Tibial artery (tissue), 4 donors: ENCODE results near the gene RIPK3.

ENCODE experiments used
- DNase-seq, 2 donors: peaks; one replicate each; pipeline ENCODE4 v3.0.0-alpha.2; 2019
- H3K27ac ChIP-seq, 2 donors: fragments of 200-600 bp; sonication (generic) in 1 of 2; 1 replicate in 1 of 2; 2 replicates in 1 of 2; pipeline ENCODE4 v1.5.1; 2018 to 2019; ENCODE audit warnings: mild to moderate bottlenecking in 1 of 2
- H3K27me3 ChIP-seq, 2 donors: fragments of 200-600 bp; sonication (generic) in 1 of 2; one replicate each; pipeline versions ENCODE4 v1.5.1 to v1.6.0; 2016 to 2019
- H3K36me3 ChIP-seq, 3 donors: fragments of 200-600 bp; sonication (generic) in 2 of 3; one replicate each; pipeline ENCODE4 v1.5.1; 2016 to 2019; ENCODE audit warnings: mild to moderate bottlenecking in 2 of 3
- H3K4me1 ChIP-seq, 4 donors: fragments of 200-600 bp; sonication (generic) in 2 of 4; 1 replicate in 3 of 4; 2 replicates in 1 of 4; pipeline ENCODE4 v1.5.1; 2016 to 2019
- H3K4me3 ChIP-seq, 2 donors: fragments of 200-600 bp; sonication (generic) in 1 of 2; 1 replicate in 1 of 2; 2 replicates in 1 of 2; pipeline ENCODE4 v1.5.1; 2018 to 2019; ENCODE audit warnings: mild to moderate bottlenecking in 2 of 2
- H3K9me3 ChIP-seq, 3 donors: fragments of 200-600 bp; sonication (generic) in 1 of 3; one replicate each; pipeline ENCODE4 v1.5.1; 2016 to 2019
- intact Hi-C: fragments of 100-400 bp; cut with DNase I; formaldehyde crosslinking; loops from one replicate; pipeline ENCODE4 v1.15.0; 2023; ENCODE audit warnings: low total_unique reads
- TF ChIP-seq, protein P1 (sequence below), 2 experiments: fragments of 200-600 bp in 1 of 2; fragments of 450-650 bp in 1 of 2; IDR thresholded peaks; one replicate each; pipeline ENCODE4 v1.5.1; 2017 to 2019; ENCODE audit warnings: antibody characterized with exemption in 2 of 2, mild to moderate bottlenecking in 1 of 2, moderate library complexity in 1 of 2

The RIPK3 gene

DNA sequence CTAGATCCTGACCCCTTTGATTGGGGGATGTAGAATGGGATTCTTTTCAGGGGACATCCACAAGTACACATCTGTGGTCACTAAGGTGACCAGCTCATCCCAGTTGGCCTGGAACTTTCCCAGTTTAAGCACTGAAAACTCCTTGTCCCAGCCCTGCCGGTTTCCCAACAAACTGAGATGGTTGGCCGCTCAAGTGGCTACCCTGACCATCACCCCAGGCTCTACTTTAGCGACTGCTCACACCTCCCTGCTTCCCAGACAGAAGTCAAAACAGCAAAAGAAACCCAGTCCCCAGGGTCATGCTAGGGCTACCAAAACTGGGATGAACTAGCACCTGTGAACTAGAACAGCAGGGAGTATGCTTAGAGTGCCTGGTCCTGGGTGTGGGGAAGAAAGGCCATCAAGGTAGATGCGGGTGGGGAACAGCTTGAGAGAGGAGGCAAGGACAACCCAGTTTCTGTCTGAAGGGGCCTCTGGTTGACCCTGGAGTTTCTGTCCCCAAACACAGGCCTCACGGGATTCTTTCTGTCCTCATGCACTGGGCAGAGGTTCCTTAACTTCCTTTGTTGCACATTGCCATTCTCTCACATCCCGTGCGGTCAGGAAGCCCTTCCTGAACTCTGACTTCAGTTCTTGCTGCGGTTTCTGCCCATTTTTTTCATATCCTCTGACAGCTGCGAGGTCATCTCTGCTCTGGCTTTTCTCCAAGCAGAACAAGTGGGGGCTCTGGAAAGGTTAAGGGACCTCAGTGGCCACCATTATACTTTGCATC lies 26.9 kb downstream of the RIPK3 start:
- DNase-seq = peak in 1 of 2 donors; percentile 59
- Histone ChIP-seq H3K27ac (peak overlapping the region in 1 of 2 donors; percentile 26), H3K4me3 (no peak overlapping the region), H3K4me1 (peaks cover 0 to 37% (median 23%) of the 10 kb centered on the region in 4 donors), H3K9me3 (no peaks in the 10 kb centered on the region), H3K36me3 (no peaks in the 10 kb centered on the region), H3K27me3 (peaks cover 0 to 30% of the 10 kb centered on the region in 2 donors)
- intact Hi-C loops = no loop called here
- TF ChIP-seq, protein P1, sequence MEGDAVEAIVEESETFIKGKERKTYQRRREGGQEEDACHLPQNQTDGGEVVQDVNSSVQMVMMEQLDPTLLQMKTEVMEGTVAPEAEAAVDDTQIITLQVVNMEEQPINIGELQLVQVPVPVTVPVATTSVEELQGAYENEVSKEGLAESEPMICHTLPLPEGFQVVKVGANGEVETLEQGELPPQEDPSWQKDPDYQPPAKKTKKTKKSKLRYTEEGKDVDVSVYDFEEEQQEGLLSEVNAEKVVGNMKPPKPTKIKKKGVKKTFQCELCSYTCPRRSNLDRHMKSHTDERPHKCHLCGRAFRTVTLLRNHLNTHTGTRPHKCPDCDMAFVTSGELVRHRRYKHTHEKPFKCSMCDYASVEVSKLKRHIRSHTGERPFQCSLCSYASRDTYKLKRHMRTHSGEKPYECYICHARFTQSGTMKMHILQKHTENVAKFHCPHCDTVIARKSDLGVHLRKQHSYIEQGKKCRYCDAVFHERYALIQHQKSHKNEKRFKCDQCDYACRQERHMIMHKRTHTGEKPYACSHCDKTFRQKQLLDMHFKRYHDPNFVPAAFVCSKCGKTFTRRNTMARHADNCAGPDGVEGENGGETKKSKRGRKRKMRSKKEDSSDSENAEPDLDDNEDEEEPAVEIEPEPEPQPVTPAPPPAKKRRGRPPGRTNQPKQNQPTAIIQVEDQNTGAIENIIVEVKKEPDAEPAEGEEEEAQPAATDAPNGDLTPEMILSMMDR (IDR thresholded peaks at IDR 0.05) = no peak

- TF ChIP-seq, protein P1 (IDR thresholded peaks at IDR 0.05) = no peak
- intact Hi-C loops = no loop called here
- H3K4me3 ChIP-seq = peak overlapping the region in 1 of 2 donors; percentile 56
- H3K27ac ChIP-seq = peak overlapping the region; percentile 69 to 79
- no peaks in the 10 kb centered on the region for H3K9me3 ChIP-seq
- peaks cover 0 to 9% (median 4%) of the 10 kb centered on the region in 3 donors for H3K36me3 ChIP-seq
- H3K27me3 ChIP-seq = peaks cover 0 to 22% of the 10 kb centered on the region in 2 donors
- peaks cover 0 to 37% (median 23%) of the 10 kb centered on the region in 4 donors for H3K4me1 ChIP-seq
- DNase-seq = no peak
Observed at GRCh38 chr14:24311837-24312615, 27.8 kb downstream of the RIPK3 start.

- Histone ChIP-seq H3K9me3 (no peaks in the 10 kb centered on the region), H3K36me3 (peaks cover 5 to 20% (median 14%) of the 10 kb centered on the region in 3 donors), H3K27ac (peak within 1 kb of the TSS; percentile 69 to 79), H3K27me3 (peaks cover 0 to 11% of the 10 kb centered on the region in 2 donors), H3K4me3 (peak within 1 kb of the TSS; percentile 56), H3K4me1 (peaks cover 0 to 30% (median 17%) of the 10 kb centered on the region in 4 donors)
- TF ChIP-seq, protein P1 (IDR thresholded peaks at IDR 0.05) = peak; percentile 44 to 48
- DNase-seq = peak; percentile 52 to 86
- intact Hi-C loops = no loop called here
Observed at GRCh38 chr14:24310646-24311604, 28.9 kb downstream of the RIPK3 start, which contains the start of gene LTB4R. Gene LTB4R, plus strand, starts transcription at chr14:24311502. Its CDS starts 4,150 bp downstream, at chr14:24315652.

GRCh38 chr14:24310265-24310645 lies 29.5 kb downstream of the RIPK3 start:
- Histone ChIP-seq H3K4me1 (peaks cover 0 to 29% (median 16%) of the 10 kb centered on the region in 4 donors), H3K4me3 (peak overlapping the region; percentile 56), H3K27me3 (peaks cover 0 to 5% of the 10 kb centered on the region in 2 donors), H3K27ac (peak overlapping the region; percentile 69 to 79), H3K9me3 (no peaks in the 10 kb centered on the region), H3K36me3 (peaks cover 12 to 26% (median 21%) of the 10 kb centered on the region in 3 donors)
- DNase-seq = no peak
- intact Hi-C loops = no loop called here
- TF ChIP-seq, protein P1 (IDR thresholded peaks at IDR 0.05) = no peak
